Brain microvascular endothelial cell (primary cell): Measurements from ENCODE around the gene URGCP.
A peak's percentile ranks its signal among the peaks of the same experiment; 100 is the strongest.

Experiments used
- DNase-seq: peaks from one replicate; pipeline ENCODE4 v3.0.0-alpha.2; 2020
- H3K27ac ChIP-seq: fragments of 250-450 bp; sonication (Bioruptor Pico); 2 replicates; pipeline ENCODE4 v1.5.1; 2020; ENCODE audit warnings: mild to moderate bottlenecking, moderate library complexity
- H3K27me3 ChIP-seq: fragments of 250-450 bp; sonication (Bioruptor Pico); replicated peaks from 2 replicates; pipeline ENCODE4 v1.5.1; 2020; ENCODE audit warnings: mild to moderate bottlenecking
- H3K36me3 ChIP-seq: fragments of 250-450 bp; sonication (Bioruptor Pico); replicated peaks from 2 replicates; pipeline ENCODE4 v1.5.1; 2020; ENCODE audit warnings: mild to moderate bottlenecking
- H3K4me3 ChIP-seq: 2 replicates; pipeline ENCODE4 v1.5.1; 2011; ENCODE audit warnings: low read depth, mild to moderate bottlenecking, control low read depth, low read length, moderate library complexity
- CTCF ChIP-seq: IDR thresholded peaks from 2 replicates; pipeline ENCODE4 v1.5.1; 2011; ENCODE audit warnings: low read depth, mild to moderate bottlenecking, moderate library complexity, low read length, control low read depth, inconsistent platforms; ENCODE audit errors: missing control alignments
- in situ Hi-C: cut with HindIII; loops from 2 replicates; pipeline ENCODE4 v1.10.0; 2017; ENCODE audit warnings: low sequenced_read_pairs, low pct_ligation_motif_present

URGCP gene

GRCh38 chr7:43876241-43876640 is 30.2 kb downstream of the URGCP start:
- in situ Hi-C loops: no loop called here
- DNase-seq: no peak
- H3K4me3 ChIP-seq: no peak overlapping the region
- no peaks in the 10 kb centered on the region for H3K27me3 ChIP-seq
- no peak for TF ChIP-seq CTCF
- no peak overlapping the region for H3K27ac ChIP-seq
- H3K36me3 ChIP-seq: peaks cover 28% of the 10 kb centered on the region

GRCh38 chr7:43873300-43873699 is 33.1 kb downstream of the URGCP start:
- Histone ChIP-seq H3K27me3 (no peaks in the 10 kb centered on the region), H3K36me3 (peaks cover 19% of the 10 kb centered on the region), H3K4me3 (no peak overlapping the region), H3K27ac (peak overlapping the region; percentile 60)
- in situ Hi-C loops: no loop called here
- DNase-seq: peak; percentile 43
- no peak for TF ChIP-seq CTCF

GRCh38 chr7:43872406-43873110 is 33.8 kb downstream of the URGCP start:
- Histone ChIP-seq H3K27me3 (no peaks in the 10 kb centered on the region), H3K4me3 (no peak overlapping the region), H3K36me3 (peaks cover 12% of the 10 kb centered on the region), H3K27ac (peak overlapping the region; percentile 60)
- in situ Hi-C loops: no loop called here
- no peak for TF ChIP-seq CTCF
- DNase-seq: peak; percentile 76

- no peak overlapping the region for H3K4me3 ChIP-seq
- no peak for TF ChIP-seq CTCF
- no peaks in the 10 kb centered on the region for H3K27me3 ChIP-seq
- peak overlapping the region; percentile 100 for H3K27ac ChIP-seq
- DNase-seq: no peak
- in situ Hi-C loops: no loop called here
- H3K36me3 ChIP-seq: peaks cover 8% of the 10 kb centered on the region
Observed at GRCh38 chr7:43871064-43871463, 35.3 kb downstream of the URGCP start.

GRCh38 chr7:43870316-43870715 is 36.1 kb downstream of the URGCP start:
- Histone ChIP-seq H3K27ac (peak overlapping the region; percentile 100), H3K4me3 (no peak overlapping the region), H3K27me3 (no peaks in the 10 kb centered on the region), H3K36me3 (peaks cover 8% of the 10 kb centered on the region)
- in situ Hi-C loops: no loop called here
- peak; percentile 10 for DNase-seq
- no peak for TF ChIP-seq CTCF

GRCh38 chr7:43869867-43870240 is 36.5 kb downstream of the URGCP start:
- TF ChIP-seq CTCF: no peak
- peak; percentile 87 for DNase-seq
- in situ Hi-C loops: no loop called here
- H3K4me3 ChIP-seq: peak overlapping the region; percentile 88
- H3K27ac ChIP-seq: peak overlapping the region; percentile 100
- no peaks in the 10 kb centered on the region for H3K27me3 ChIP-seq
- peaks cover 8% of the 10 kb centered on the region for H3K36me3 ChIP-seq
